ENCODE data around the gene CHD1L.

DNA sequence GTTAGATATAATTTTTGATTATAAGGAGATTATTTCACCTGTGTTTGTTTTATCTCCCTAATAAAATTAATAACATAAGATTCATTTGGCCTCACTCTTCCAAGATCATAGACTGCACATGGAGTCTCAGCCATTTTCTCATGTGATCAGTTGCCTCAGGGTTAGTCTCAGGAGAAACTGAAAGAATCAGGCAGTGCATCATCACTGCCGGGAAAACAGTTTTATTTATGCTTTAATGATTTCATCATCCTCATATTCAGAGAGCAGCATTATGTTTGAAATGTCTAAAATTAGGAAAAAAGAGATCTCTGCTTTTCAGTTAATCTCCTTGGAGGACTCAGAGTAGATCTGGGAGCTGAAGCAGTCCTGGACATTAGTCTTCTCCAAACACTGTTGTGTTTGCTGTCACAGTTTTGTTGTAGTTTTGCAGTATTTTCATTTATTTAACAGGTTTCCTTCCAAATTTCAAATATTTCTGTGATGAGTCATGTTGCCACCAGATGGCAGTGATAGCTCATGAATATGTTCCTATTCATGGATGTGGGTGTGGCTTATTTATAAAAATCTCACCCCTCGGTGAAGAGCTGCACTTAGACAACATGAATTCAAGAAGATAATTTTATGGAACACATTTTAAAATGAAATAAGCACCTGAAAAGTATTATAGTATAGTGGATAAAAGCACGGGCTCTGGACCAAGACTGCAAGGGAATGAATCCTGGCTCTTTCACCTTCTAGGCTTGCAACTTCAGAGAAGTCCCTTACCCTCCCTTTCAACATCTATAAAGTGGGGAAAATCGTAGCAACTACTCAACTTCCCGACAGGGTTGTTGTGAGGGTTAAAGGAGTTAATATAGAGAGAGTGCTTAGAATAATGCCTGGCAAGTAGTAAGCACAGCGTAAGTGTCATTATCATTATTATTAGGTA lies 31.2 kb downstream of the CHD1L start:
- TF ChIP-seq CTCF (conservative IDR thresholded peaks at IDR 0.05; ENCODE audit: low read length) = peak; percentile 80
- TF ChIP-seq EZH2phosphoT487 (IDR thresholded peaks at IDR 0.05; ENCODE audit: borderline replicate concordance) = no peak

All from Loucy (cell line).